ENCODE data around the gene C11orf52. TPM values are rescaled to one million over a fixed set of nuclear protein-coding genes. Genes with fewer than 3 reads are reported as not detected.

Gene C11orf52
- polyA plus RNA-seq, 2 of the 4 experiments (the other 2 are of a cell fraction) = 0.08 to 0.13 TPM

GRCh38 chr11:111913997-111914396 lies 4.7 kb upstream of the C11orf52 start:
- no peak overlapping the region for H3K4me2 ChIP-seq
- no peak overlapping the region for H3K4me3 ChIP-seq
- FAIRE-seq (no peak), ATAC-seq (no peak), DNase-seq (ENCODE audit: low read depth in 1 of 2, low spot score in 1 of 2) (no peak)
- CTCF ChIA-PET = interaction anchor here (1.2 kb wide), 1 partner anchor 34 kb away, joined by 3 read pairs; the partner anchor contains the start of gene CFAP68
- peaks cover 16% of the 10 kb centered on the region for H3K4me1 ChIP-seq
- no CpG with 5 or more reads among the region's 4 CpGs for WGBS (ENCODE audit: missing lambda C conversion rate)
- TF ChIP-seq PHF8 (IDR thresholded peaks at IDR 0.05; ENCODE audit: borderline replicate concordance, low read depth) = no peak
- no peak for TF ChIP-seq KDM1A (IDR thresholded peaks at IDR 0.05; ENCODE audit: low read depth)
- TF ChIP-seq EP300 (IDR thresholded peaks at IDR 0.05) = no peak
- TF ChIP-seq, protein P1, sequence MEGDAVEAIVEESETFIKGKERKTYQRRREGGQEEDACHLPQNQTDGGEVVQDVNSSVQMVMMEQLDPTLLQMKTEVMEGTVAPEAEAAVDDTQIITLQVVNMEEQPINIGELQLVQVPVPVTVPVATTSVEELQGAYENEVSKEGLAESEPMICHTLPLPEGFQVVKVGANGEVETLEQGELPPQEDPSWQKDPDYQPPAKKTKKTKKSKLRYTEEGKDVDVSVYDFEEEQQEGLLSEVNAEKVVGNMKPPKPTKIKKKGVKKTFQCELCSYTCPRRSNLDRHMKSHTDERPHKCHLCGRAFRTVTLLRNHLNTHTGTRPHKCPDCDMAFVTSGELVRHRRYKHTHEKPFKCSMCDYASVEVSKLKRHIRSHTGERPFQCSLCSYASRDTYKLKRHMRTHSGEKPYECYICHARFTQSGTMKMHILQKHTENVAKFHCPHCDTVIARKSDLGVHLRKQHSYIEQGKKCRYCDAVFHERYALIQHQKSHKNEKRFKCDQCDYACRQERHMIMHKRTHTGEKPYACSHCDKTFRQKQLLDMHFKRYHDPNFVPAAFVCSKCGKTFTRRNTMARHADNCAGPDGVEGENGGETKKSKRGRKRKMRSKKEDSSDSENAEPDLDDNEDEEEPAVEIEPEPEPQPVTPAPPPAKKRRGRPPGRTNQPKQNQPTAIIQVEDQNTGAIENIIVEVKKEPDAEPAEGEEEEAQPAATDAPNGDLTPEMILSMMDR (IDR thresholded peaks at IDR 0.05) = no peak
- no peak for TF ChIP-seq SMC3 (IDR thresholded peaks at IDR 0.05)
- TF ChIP-seq CEBPB (IDR thresholded peaks at IDR 0.05) = no peak
- TF ChIP-seq, protein P2, sequence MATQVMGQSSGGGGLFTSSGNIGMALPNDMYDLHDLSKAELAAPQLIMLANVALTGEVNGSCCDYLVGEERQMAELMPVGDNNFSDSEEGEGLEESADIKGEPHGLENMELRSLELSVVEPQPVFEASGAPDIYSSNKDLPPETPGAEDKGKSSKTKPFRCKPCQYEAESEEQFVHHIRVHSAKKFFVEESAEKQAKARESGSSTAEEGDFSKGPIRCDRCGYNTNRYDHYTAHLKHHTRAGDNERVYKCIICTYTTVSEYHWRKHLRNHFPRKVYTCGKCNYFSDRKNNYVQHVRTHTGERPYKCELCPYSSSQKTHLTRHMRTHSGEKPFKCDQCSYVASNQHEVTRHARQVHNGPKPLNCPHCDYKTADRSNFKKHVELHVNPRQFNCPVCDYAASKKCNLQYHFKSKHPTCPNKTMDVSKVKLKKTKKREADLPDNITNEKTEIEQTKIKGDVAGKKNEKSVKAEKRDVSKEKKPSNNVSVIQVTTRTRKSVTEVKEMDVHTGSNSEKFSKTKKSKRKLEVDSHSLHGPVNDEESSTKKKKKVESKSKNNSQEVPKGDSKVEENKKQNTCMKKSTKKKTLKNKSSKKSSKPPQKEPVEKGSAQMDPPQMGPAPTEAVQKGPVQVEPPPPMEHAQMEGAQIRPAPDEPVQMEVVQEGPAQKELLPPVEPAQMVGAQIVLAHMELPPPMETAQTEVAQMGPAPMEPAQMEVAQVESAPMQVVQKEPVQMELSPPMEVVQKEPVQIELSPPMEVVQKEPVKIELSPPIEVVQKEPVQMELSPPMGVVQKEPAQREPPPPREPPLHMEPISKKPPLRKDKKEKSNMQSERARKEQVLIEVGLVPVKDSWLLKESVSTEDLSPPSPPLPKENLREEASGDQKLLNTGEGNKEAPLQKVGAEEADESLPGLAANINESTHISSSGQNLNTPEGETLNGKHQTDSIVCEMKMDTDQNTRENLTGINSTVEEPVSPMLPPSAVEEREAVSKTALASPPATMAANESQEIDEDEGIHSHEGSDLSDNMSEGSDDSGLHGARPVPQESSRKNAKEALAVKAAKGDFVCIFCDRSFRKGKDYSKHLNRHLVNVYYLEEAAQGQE (IDR thresholded peaks at IDR 0.05) = no peak
- TF ChIP-seq MAZ (IDR thresholded peaks at IDR 0.05; ENCODE audit: borderline replicate concordance, low read depth, low read length) = no peak
- no peak for TF ChIP-seq ESRRA (IDR thresholded peaks at IDR 0.05; ENCODE audit: borderline replicate concordance, low read length)
- TF ChIP-seq ATOH8 (CRISPR knock-in tag; IDR thresholded peaks at IDR 0.05; ENCODE audit: low read depth) = no peak
- TF ChIP-seq TP53 (CRISPR knock-in tag; IDR thresholded peaks at IDR 0.05) = no peak
- TF ChIP-seq HES2 (IDR thresholded peaks at IDR 0.05) = no peak
- no peak for TF ChIP-seq KDM5A (IDR thresholded peaks at IDR 0.05)
- TF ChIP-seq, protein P3, sequence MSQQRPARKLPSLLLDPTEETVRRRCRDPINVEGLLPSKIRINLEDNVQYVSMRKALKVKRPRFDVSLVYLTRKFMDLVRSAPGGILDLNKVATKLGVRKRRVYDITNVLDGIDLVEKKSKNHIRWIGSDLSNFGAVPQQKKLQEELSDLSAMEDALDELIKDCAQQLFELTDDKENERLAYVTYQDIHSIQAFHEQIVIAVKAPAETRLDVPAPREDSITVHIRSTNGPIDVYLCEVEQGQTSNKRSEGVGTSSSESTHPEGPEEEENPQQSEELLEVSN (IDR thresholded peaks at IDR 0.05; ENCODE audit: borderline replicate concordance, low read depth) = no peak
- no peak for TF ChIP-seq CBX8 (IDR thresholded peaks at IDR 0.05)
- no peak for TF ChIP-seq JUNB (IDR thresholded peaks at IDR 0.05)
- POLR2A ChIA-PET = no interaction called here
- no peak overlapping the region for H3K27ac ChIP-seq
- H3K9me3 ChIP-seq = no peaks in the 10 kb centered on the region

- Histone ChIP-seq H3K9me3 (no peaks in the 10 kb centered on the region), H3K4me2 (no peak overlapping the region), H3K4me1 (peaks cover 9% of the 10 kb centered on the region), H3K27ac (no peak overlapping the region), H3K4me3 (no peak overlapping the region)
- CTCF ChIA-PET = no interaction called here
- no peak for TF ChIP-seq ESRRA (IDR thresholded peaks at IDR 0.05; ENCODE audit: borderline replicate concordance, low read length)
- no peak for TF ChIP-seq BCL3 (IDR thresholded peaks at IDR 0.05)
- TF ChIP-seq SREBF2 (IDR thresholded peaks at IDR 0.05) = no peak
- TF ChIP-seq NR3C1 (IDR thresholded peaks at IDR 0.05) = no peak
- TF ChIP-seq HOXA7 (CRISPR knock-in tag; IDR thresholded peaks at IDR 0.05) = no peak
- TF ChIP-seq RCOR1 (IDR thresholded peaks at IDR 0.05; ENCODE audit: low read depth, low read length) = no peak
- no peak for TF ChIP-seq EHMT2 (IDR thresholded peaks at IDR 0.05; ENCODE audit: low read depth)
- no peak for TF ChIP-seq CBX8 (IDR thresholded peaks at IDR 0.05)
- TF ChIP-seq HOXB5 (CRISPR knock-in tag; IDR thresholded peaks at IDR 0.05) = no peak
- no peak for TF ChIP-seq FOXS1 (CRISPR knock-in tag; IDR thresholded peaks at IDR 0.05)
- no peak for TF ChIP-seq PHF8 (IDR thresholded peaks at IDR 0.05; ENCODE audit: borderline replicate concordance, low read depth)
- TF ChIP-seq RAD21 (conservative IDR thresholded peaks at IDR 0.05 in 1 of 2, IDR thresholded peaks at IDR 0.05 in 1 of 2) = no peak
- TF ChIP-seq POLR2AphosphoS2 (conservative IDR thresholded peaks at IDR 0.05; ENCODE audit: low read length) = no peak
- no peak for TF ChIP-seq FOSB (CRISPR knock-in tag; IDR thresholded peaks at IDR 0.05)
- TF ChIP-seq KDM1A (IDR thresholded peaks at IDR 0.05; ENCODE audit: low read depth) = no peak
- TF ChIP-seq POLR2A (IDR thresholded peaks at IDR 0.05; ENCODE audit: low read length) = no peak
- no peak for TF ChIP-seq ZFP36 (IDR thresholded peaks at IDR 0.05; ENCODE audit: borderline replicate concordance, partially characterized antibody)
- no peak for TF ChIP-seq EHF (CRISPR knock-in tag; IDR thresholded peaks at IDR 0.05)
- TF ChIP-seq MAFK (IDR thresholded peaks at IDR 0.05; ENCODE audit: partially characterized antibody) = no peak
- no peak for TF ChIP-seq ZSCAN20 (CRISPR knock-in tag; IDR thresholded peaks at IDR 0.05)
- POLR2A ChIA-PET = interaction anchor here (0.9 kb wide), 1 partner anchor 10 kb away, joined by 4 read pairs; no protein-coding TSS in a partner anchor
- ATAC-seq (no peak), DNase-seq (ENCODE audit: low read depth in 1 of 2, low spot score in 1 of 2) (no peak), FAIRE-seq (no peak)
- WGBS (ENCODE audit: missing lambda C conversion rate) = no CpG with 5 or more reads among the region's 1 CpG
These were observed 1.9 kb upstream of the C11orf52 start for GRCh38 chr11:111916768-111917167.
